Measurements from ENCODE around the gene NUP50.

The NUP50 gene

GRCh38 chr22:45210577-45210976 is 46.9 kb downstream of the NUP50 start:
- no peak for DNase-seq (ENCODE audit: low read depth)

GRCh38 chr22:45210991-45211390 is 47.3 kb downstream of the NUP50 start:
- DNase-seq (ENCODE audit: low read depth), result no peak

- DNase-seq (ENCODE audit: low read depth), result peak; percentile 30
Measured at GRCh38 chr22:45211435-45211834, 47.7 kb downstream of the NUP50 start.

- DNase-seq (ENCODE audit: low read depth), result no peak
Measured at GRCh38 chr22:45211848-45212247, 48.1 kb downstream of the NUP50 start.

GRCh38 chr22:45212306-45212709 is 48.6 kb downstream of the NUP50 start:
- peak; percentile 91 for DNase-seq (ENCODE audit: low read depth)

GRCh38 chr22:45212992-45213751 is 49.4 kb downstream of the NUP50 start:
- peak; percentile 77 for DNase-seq (ENCODE audit: low read depth)

- DNase-seq (ENCODE audit: low read depth), result no peak
Measured at GRCh38 chr22:45216133-45217003, 52.6 kb downstream of the NUP50 start.

- no peak for DNase-seq (ENCODE audit: low read depth)
Measured at GRCh38 chr22:45217345-45217744, 53.6 kb downstream of the NUP50 start.

GRCh38 chr22:45217806-45218205 is 54.1 kb downstream of the NUP50 start:
- DNase-seq (ENCODE audit: low read depth), result no peak

- DNase-seq (ENCODE audit: low read depth), result no peak
Measured at GRCh38 chr22:45218976-45219375, 55.3 kb downstream of the NUP50 start.

- no peak for DNase-seq (ENCODE audit: low read depth)
Measured at GRCh38 chr22:45221201-45221600, 57.5 kb downstream of the NUP50 start.

GRCh38 chr22:45223304-45224117 is 59.8 kb downstream of the NUP50 start:
- DNase-seq (ENCODE audit: low read depth), result no peak

- DNase-seq (ENCODE audit: low read depth), result no peak
Measured at GRCh38 chr22:45224331-45224730, 60.6 kb downstream of the NUP50 start.

GRCh38 chr22:45224988-45225731 is 61.4 kb downstream of the NUP50 start:
- DNase-seq (ENCODE audit: low read depth), result no peak

- no peak for DNase-seq (ENCODE audit: low read depth)
Measured at GRCh38 chr22:45225732-45226502, 62.2 kb downstream of the NUP50 start.

GRCh38 chr22:45226503-45227186 is 62.9 kb downstream of the NUP50 start:
- DNase-seq (ENCODE audit: low read depth), result no peak

GRCh38 chr22:45227645-45228400 is 64.1 kb downstream of the NUP50 start:
- DNase-seq (ENCODE audit: low read depth), result no peak

GRCh38 chr22:45228401-45228754 is 64.7 kb downstream of the NUP50 start:
- DNase-seq (ENCODE audit: low read depth), result no peak

- no peak for DNase-seq (ENCODE audit: low read depth)
Measured at GRCh38 chr22:45229181-45229580, 65.5 kb downstream of the NUP50 start.

Data from ELR (cell line).